Measurements from ENCODE around the gene CDH4.

The CDH4 gene

DNA sequence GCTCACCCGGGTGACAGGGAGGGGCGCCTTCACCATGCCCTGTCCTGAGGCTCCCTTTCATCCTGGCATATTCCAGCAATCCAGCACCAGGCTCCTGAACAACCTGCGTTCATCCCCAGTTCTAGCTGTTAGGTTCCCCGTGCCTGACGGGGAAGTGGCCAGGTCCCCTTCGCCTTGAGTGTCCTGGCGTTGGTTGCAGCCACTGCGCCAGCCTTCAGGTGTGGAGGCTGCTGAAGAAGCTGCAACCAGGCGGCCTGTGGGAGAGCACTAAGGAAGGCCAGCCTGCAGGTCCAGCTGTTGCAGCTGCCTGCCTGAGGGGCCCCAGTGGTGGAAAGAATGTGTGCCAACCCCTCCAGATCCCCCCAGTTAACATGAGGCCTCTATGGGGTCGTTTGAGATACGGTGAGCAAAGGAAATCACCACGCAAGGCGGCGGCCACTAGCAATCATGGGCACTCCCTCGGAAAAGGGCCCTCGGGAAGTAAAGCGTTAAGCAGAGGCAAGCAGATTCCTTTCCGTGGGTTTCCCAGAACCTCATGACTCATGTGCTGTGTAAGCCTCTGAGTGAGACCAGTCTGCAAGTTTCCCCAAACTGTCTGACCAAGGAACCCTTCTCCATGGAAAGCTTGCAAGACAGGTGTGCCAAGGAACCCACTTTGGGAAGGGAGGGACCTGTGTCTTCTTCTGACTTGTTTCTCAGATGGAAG is 492.8 kb downstream of the CDH4 start:
- DNase-seq: no peak

DNA sequence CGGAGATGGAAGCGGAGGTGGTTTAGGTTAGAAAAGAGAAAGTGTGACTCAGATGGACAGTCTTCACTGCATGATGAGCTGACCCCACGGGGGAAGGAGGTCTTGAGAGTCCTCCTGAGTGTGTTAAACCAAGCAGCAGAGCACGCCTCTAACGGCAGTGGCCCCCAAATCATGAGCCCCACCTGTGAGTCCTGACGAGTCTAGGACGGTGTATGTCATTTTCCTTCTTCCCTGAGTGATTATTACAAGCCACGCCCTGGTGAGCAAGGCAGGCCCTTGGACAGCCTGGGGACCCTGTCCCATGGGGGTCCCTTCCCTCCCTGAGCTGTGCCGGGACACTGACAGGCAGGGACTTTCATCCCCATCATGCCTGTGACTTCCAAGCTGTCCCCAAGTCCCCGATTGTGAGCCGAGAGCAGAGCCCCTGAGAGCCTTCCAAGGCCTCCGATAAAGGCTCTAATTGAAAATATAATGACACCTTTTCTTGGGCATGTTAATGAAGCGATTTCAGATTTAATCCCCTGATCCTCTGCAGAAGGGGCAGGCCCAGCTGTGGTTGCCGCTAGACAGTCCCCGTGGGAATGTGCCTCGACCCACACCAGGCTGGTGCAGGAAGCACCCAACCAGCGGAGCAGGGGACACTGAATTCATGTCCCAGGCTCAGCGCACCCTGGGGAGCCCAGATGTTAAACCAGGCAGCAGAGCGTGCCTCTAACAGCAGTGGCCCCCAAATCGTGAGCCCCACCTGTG is 493.5 kb downstream of the CDH4 start:
- DNase-seq: no peak

DNA sequence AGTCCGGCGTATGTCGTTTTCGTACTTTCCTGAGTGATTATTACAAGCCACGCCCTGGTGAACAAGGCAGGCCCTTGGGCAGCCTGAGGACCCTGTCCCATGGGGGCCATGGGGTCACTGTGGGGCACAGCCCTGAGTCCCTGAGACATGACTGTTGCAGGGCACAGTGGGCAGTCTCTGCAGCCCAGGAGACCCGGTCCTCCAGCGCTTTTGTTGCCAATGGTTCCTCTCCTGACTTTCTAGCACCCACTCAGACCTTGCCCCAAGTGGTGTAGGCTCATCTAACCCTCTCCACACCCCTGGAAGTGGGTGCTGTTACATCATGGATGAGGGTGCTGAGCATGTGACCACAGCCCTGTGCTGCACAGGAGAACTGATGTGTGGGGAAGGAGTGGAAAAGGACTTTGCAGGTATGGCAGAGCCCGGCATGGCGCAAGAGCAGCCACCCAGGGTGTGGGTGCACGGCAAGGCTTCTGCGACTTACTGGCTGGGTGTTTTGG is 494.1 kb downstream of the CDH4 start:
- no peak for DNase-seq

DNA sequence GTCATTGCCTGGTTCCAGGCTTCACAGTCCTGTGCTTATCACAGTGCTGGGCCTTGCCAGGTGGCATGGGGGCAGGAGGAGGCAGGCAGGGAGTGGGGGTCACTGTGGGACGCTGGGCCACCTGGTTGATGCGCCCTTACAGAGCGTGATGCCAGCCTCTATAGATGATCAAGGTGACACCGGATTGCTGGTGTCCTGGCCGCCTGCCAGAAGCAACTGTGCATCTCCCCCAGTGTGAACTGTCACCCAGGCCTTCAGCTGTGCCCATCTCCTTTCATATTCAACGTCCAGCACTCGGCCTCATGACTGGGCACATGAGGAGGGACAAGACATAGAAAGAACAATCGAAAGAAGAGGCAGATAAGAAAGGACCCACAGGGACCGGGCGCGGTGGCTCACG is 494.7 kb downstream of the CDH4 start:
- DNase-seq: no peak

DNA sequence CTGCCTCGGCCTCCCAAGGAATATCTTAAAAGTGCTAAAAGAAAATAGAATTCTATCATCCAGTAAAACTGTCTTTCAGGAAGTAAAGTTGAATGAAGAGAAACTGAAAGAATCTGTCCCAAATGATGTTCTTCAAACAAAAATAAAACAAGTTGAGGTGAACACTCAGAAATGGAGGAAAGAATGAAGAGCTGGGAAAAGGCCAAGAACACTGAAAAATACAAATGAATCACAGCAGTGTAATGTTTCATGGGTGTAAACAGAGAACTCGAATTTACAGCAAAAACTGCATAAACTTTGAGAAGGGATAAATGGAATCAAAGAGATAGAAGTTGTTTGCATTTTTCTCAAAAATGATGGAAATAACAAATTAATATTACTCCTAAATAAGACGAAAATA is 496.3 kb downstream of the CDH4 start:
- DNase-seq: no peak

DNA sequence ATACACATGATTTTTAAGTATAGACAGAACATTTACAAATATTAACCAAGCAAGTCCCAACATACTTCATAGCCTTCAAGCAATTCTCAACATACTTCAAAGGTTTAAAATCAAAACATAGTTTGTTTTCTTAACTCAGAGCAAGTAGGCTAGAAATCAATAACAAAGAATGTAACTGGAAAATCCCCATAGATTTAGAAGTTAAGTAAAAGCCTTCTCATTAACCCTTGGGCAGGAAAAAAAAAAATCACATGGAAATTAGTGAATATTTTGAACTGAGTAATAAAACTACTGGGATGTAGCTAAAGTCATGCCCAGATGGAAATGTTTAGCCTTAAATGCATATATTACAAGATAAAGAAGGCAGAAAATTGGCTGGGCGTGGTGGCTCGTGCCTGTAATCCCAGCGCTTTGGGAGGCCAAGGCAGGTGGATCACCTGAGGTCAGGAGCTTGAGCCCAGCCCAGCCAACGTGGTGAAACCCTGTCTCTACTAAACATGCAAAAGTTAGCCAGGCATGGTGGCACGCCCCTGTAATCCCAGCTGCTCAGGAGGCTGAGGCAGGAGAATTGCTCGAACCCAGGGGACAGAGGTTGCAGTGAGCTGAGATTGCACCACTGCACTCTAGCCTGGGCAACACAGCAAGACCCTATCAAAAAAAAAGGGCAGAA is 497.5 kb downstream of the CDH4 start:
- no peak for DNase-seq

DNA sequence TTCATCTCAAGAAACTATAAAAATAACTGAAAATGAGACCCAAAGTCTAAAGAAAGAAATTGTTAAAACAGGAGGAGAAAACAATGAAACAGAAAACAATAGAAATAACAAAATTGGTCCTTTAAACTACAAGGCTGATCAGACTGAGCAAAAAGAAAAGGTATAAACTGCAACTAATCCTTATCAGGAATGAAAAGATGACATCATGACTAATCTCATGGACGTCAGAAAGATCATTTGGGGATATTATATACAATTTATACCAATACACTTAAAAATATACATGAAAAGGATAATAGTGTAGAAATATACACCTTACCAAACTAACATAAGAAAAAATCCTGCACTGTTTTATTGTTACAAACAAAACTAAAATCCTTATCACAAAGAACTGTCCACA is 498.0 kb downstream of the CDH4 start:
- DNase-seq: no peak

DNA sequence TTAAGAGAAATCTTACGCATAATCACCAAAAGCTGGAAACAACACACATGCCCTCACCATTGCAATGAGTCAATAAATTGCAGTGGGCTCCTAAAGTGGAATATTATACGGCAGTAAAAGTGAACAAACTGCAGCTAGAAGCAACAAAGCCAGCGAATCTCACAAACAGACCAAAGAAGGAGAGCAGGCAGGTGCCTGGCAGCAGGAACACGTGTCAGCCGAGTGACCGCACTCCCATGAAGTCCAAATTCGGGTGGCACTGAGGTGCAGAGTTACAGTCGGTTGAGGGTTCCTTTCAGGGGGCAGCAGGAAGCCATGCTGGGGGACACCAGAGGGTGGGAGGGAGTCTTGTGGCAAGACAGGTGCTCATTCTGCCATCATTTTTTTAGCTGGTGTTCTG is 500.5 kb downstream of the CDH4 start:
- DNase-seq: no peak

DNA sequence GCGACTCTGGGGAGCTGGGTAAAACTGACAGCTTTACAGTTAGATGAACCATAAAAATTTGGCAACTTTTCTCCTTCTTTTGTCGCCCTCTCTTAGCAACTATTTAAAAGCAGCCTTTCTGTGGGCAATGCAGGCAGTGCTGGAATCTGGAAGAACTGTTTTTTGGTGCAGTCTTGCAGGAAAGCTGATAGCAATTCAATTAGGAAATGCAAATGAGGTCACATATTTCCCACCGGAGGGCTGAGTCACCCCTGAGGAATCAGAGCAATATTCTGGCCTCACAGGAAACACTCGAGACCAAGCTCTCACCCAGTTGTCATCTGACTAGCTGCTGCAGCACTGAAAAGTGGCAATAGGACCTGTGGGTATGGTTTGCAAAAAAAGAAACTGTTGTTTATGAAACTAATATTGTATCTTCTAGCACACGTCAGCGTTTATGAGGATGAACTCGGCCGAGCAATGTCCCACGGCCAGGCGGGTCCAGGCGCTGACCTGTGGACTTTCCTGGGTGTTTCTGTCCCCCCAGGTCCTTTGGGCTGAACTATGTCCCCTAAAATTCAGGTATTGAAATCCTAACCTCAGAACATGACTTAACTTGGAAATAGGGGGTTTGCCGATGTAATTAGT is 501.4 kb downstream of the CDH4 start:
- no peak for DNase-seq

DNA sequence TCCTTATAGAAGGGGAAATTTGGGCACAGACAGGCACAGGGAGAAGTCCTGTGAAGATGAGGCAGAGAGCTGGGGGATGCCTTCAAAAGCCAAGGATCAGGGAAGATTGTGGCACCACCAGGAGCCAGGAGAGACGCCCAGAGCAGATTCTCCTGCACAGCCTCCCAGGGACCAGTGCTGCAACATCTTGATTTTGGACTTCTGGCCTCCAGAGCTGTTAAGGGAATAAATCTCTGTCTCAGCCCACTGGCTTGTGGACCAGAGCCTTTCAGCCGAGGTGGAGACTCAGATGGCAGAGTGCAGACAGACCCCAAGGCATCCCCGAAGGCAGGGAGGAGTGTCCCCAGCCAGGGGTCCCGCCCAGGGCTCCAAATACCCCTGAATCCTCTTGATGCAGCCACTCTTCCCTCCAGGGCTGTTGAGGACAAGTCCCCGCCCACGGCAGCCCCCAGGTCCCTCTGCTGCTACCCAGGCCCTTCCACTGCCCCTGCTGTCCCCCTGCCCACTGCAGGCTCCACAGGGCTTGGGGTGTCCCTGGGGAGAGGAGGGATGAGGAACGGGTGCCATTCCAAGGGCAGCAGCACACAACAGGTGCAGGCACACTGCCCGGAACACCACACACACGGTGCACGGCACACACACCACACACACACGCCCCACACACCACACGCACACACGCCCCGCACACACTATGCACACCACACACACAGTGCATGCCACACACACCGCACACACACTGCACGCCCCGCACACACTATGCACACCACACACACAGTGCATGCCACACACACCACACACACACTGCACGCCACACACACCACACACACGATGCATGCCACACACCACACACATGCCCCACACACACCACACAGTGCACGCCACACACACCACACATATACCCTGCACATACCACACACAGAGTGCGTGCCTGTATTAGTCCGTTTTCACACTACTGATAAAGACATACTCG is 502.2 kb downstream of the CDH4 start:
- no peak for DNase-seq

DNA sequence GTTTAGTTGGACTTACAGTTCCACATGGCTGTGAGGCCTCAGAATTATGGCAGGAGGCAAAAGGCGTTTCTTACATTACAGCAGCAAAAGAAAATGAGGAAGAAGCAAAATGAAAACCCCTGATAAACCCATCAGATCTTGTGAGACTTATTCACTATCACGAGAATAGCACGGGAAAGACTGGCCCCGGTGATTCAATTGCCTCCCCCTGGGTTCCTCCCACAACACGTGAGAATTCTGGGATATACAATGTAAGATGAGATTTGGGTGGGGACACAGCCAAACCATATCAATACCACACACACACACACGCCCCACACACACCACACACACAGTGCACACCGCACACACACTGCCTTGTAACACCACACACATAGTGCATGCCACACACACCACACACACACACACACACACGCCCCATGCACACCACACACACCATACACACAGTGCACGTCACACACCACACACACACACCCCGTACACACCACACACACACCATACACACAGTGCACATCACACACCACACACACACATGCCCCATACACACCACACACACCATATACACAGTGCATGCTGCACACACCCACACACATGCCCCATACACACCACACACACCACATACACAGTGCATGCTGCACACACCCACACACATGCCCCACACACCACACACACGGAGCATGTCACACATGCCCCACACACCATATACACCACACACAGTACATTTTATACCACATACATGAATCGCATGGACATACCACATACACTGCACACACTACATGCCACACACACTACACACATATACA is 503.1 kb downstream of the CDH4 start:
- no peak for DNase-seq

DNA sequence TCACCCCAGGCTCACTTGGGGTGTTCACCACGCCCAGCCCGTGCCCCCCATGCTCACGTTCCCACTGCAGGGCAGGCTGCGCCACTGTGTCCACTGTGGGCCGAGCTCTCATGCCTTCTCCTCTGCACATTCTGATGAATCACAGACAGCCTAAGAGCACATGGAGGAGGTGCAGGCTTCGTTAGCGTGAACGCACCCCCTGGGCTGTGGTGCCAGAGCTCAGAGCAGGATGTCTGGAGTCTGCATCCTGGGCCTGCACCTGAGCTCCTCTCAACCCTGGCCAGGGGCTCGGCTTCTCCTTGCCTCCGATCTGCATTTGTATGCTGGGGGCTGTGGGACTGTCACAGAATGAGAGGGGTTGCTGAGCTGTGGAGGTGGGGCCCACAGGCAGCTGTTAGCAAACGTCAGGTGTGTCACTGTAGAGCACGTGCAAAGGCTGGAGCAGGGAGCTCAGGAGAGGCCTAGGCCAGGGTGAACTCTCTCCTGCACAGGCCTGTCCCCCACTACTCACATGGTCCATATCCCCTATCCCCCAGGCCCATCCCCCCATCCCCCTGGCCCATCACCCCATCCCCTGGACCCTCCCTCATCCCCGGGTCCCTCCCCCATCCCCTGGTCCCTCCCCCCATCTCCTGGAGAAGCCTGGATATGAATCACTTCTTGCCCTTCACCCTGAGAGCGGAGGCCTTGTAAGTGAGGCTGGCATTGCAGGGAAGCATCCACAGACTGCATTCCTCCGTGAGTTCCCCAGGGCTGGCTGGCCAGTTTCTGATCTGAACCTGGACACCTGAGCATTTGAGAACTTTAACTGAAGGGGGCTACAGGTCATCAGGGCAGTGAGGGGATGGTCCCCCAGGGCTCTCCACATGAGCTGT is 504.1 kb downstream of the CDH4 start:
- no peak for DNase-seq

DNA sequence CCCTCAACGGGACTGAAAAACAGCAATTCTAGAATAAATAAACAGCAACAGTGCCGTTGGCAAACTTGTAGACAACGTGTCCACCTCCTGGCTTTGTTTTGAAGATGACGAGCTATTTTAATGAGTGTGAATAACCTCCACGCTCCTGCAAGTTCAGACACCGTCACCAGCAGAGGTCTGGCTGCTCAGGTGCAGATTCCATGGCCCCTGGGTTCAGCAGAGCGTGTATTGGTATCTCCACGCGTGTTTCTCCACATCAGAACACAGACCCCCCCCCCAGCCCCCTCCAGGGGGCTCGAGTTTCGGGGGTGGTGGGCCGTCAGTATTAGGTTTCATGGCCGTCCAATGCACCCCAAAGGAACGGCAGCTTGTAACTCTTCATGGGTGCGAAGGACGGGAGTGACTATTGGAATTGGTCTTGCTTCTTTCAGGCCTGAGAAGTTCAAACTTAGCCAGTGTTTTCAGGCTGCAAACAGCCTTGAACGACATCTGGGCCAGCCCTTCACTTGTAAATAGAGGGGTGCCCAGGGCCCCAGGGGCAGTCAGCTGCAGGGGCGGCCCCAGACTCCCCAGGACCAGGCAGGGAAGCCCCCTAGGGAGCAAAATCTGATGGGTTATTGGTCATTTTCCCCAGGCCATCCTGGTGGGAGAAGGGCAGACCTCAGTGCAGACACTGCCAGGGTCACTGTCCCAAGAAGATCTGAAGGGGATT is 505.1 kb downstream of the CDH4 start:
- DNase-seq: no peak

DNA sequence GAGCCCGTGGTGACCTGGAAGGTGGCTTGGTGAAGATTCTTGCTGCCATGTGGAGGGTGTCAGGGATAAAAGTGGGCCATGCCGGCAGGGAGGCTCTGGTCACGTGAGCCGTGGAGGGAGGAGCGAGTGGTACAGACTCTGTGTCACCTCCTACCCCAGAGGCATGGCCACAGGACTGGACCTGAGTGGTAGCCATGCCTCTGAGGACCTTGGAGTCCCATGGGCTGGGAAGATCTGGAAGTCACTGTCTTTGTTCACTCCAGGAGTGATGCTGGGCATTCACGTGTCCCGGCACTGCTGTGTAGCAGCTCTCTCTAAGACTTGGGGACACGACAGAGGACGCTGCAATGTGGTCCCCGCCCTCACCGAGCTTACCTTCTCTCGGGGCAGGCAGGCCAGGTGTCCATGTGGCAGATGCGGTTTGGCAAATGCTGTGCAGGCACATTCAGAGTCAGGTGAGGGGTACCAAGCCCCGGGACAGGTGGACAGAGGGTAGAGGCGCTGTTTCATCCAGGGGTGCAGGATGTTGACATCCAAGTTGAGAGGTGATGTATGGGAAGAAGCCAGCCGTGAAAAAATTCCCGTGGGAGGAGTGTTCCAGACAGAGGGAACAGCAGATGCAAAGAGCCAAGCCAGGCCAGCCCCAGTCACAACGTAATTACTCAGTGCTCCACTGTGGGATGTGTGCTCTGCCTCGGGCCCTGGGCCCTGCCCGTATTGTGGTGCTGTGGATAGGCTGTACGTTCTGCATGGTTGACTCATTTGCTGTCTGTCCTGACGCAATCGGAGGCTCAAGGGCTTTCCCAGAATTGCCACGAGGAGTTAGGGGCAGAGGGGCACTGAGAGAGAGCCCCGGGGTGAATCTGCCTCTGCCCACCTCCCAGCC is 505.9 kb downstream of the CDH4 start:
- no peak for DNase-seq

DNA sequence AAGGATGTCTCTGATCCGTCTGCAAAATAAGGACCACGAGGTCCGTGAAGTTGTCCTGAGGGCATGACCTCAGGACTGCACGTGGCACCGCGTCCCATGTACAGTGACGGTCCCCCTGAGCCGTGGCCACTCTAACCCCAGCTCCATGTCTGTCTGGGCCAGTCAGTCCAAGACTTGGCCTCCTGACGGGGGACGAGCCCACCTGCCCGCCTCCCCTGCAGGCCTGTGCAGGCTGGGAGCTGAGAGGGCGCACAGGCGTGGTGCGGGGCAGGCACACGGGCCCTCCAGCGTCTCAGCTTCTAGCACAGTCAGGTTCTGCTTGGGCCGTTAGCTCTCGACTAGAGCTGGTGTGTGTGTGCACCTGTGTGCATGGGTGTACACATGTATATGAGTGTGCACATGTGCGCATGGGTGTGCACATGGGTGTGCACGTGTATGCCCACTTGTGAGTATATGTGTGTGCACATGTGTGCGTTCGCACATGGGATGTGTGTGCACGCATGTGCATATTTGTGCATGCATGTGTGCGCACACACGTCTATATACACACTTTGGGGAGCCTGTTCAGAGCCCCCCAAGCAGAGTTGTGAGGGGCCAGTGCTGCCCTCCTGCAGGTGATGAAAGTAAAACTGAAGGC is 506.6 kb downstream of the CDH4 start:
- DNase-seq: no peak

DNA sequence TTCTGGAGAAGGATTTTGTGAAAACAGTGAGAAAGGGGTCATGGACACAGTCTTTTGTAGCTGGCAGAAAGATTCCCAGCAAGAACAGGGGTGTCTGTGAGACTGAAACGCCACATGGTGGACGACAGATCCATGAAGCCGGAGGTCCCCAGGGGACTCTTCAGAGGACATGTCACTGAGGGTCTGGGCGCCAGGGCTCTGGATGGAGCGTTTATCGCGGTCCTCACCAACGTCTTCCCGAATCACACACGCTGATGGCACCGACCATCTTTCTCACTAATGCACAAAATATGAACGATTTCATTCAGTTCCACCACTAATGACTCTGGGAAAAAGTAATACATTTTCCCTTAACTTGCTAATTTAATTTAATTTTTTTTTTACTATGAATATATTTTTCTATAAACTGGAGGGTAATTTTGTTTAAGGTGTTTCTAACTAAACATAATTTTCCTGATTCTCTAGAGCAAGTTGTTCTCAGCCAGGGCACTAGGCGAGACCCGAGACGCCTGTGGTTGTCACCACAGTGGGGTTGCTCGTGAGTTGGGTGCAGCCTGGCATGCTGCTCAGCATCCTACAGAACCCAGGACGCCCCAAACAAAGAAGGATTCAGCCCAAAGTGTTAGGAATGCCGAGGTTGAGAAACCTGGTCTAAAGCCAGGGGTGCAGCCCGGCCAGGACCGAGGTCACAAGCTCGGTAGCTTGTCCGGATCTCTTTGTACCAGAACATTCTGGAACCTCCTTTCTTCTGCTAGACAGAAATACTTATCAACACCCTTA is 507.4 kb downstream of the CDH4 start:
- no peak for DNase-seq

DNA sequence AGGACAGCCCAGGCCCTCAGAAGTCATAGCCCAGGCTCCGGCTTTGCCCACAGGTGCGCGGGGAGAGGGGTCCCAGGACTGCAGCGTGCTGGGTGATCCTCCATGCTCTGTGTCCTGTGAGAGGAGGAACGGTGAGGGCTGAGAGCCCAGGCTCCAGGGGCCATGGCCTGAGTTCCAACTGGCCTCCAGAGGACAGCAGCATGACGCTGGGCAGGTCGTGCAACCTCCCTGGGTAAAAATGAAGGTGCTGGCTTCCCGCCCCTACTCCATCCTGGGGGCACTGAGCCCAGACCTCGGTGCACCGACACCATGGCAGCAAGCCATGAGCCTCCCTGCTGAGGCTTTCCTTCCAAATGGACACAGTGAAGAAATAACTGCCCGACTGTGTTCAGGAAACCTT is 508.3 kb downstream of the CDH4 start:
- DNase-seq: no peak
